Measurements from ENCODE around the gene XPO5.

GRCh38 chr6:43502666-43503065 is 73.2 kb downstream of the XPO5 start:
- TF ChIP-seq, protein P1, sequence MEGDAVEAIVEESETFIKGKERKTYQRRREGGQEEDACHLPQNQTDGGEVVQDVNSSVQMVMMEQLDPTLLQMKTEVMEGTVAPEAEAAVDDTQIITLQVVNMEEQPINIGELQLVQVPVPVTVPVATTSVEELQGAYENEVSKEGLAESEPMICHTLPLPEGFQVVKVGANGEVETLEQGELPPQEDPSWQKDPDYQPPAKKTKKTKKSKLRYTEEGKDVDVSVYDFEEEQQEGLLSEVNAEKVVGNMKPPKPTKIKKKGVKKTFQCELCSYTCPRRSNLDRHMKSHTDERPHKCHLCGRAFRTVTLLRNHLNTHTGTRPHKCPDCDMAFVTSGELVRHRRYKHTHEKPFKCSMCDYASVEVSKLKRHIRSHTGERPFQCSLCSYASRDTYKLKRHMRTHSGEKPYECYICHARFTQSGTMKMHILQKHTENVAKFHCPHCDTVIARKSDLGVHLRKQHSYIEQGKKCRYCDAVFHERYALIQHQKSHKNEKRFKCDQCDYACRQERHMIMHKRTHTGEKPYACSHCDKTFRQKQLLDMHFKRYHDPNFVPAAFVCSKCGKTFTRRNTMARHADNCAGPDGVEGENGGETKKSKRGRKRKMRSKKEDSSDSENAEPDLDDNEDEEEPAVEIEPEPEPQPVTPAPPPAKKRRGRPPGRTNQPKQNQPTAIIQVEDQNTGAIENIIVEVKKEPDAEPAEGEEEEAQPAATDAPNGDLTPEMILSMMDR (IDR thresholded peaks at IDR 0.05): no peak
- TF ChIP-seq POLR2A (IDR thresholded peaks at IDR 0.05): no peak
- no peak for TF ChIP-seq EP300 (IDR thresholded peaks at IDR 0.05; ENCODE audit: low read depth)
- no peak for TF ChIP-seq POLR2AphosphoS5 (IDR thresholded peaks at IDR 0.05)

All from transverse colon (tissue), 4 donors.